ENCODE results near the gene TOX2.

GRCh38 chr20:44075191-44075949 lies 160.7 kb downstream of the TOX2 start:
- no peak for TF ChIP-seq POLR2A (IDR thresholded peaks at IDR 0.05; ENCODE audit: low read depth, low read length)
- no peak for TF ChIP-seq POLR2AphosphoS5 (IDR thresholded peaks at IDR 0.05; ENCODE audit: low read depth, low read length)
- no peak for TF ChIP-seq POU2F2 (IDR thresholded peaks at IDR 0.05; ENCODE audit: low read depth, low read length)
- no peak for TF ChIP-seq TAF1 (IDR thresholded peaks at IDR 0.05; ENCODE audit: low read depth, low read length)

All from GM12891 (cell line).